ENCODE results near the gene BEAN1. TPM values are rescaled to one million over a fixed set of nuclear protein-coding genes. Genes with fewer than 3 reads are reported as not detected.

Gene BEAN1
- total and polyA plus RNA-seq, 9 of the 15 experiments (the other 6 are each of a cell fraction or from before 2014, with no cell fraction given) = not detected

- TF ChIP-seq, protein P1, sequence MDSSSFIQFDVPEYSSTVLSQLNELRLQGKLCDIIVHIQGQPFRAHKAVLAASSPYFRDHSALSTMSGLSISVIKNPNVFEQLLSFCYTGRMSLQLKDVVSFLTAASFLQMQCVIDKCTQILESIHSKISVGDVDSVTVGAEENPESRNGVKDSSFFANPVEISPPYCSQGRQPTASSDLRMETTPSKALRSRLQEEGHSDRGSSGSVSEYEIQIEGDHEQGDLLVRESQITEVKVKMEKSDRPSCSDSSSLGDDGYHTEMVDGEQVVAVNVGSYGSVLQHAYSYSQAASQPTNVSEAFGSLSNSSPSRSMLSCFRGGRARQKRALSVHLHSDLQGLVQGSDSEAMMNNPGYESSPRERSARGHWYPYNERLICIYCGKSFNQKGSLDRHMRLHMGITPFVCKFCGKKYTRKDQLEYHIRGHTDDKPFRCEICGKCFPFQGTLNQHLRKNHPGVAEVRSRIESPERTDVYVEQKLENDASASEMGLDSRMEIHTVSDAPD (CRISPR knock-in tag; IDR thresholded peaks at IDR 0.05) = 0 out of 2 replicates have a peak, but pooled peaks have one; percentile 39
- TF ChIP-seq CREM (IDR thresholded peaks at IDR 0.05; ENCODE audit: low read depth) = peak; percentile 81
- TF ChIP-seq, protein P2, sequence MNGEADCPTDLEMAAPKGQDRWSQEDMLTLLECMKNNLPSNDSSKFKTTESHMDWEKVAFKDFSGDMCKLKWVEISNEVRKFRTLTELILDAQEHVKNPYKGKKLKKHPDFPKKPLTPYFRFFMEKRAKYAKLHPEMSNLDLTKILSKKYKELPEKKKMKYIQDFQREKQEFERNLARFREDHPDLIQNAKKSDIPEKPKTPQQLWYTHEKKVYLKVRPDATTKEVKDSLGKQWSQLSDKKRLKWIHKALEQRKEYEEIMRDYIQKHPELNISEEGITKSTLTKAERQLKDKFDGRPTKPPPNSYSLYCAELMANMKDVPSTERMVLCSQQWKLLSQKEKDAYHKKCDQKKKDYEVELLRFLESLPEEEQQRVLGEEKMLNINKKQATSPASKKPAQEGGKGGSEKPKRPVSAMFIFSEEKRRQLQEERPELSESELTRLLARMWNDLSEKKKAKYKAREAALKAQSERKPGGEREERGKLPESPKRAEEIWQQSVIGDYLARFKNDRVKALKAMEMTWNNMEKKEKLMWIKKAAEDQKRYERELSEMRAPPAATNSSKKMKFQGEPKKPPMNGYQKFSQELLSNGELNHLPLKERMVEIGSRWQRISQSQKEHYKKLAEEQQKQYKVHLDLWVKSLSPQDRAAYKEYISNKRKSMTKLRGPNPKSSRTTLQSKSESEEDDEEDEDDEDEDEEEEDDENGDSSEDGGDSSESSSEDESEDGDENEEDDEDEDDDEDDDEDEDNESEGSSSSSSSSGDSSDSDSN (IDR thresholded peaks at IDR 0.05; ENCODE audit: borderline replicate concordance in 1 of 2, low read depth in 2 of 2, low read length in 2 of 2) = no peak
- TF ChIP-seq, protein P3, sequence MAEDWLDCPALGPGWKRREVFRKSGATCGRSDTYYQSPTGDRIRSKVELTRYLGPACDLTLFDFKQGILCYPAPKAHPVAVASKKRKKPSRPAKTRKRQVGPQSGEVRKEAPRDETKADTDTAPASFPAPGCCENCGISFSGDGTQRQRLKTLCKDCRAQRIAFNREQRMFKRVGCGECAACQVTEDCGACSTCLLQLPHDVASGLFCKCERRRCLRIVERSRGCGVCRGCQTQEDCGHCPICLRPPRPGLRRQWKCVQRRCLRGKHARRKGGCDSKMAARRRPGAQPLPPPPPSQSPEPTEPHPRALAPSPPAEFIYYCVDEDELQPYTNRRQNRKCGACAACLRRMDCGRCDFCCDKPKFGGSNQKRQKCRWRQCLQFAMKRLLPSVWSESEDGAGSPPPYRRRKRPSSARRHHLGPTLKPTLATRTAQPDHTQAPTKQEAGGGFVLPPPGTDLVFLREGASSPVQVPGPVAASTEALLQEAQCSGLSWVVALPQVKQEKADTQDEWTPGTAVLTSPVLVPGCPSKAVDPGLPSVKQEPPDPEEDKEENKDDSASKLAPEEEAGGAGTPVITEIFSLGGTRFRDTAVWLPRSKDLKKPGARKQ (CRISPR knock-in tag; IDR thresholded peaks at IDR 0.05) = no peak
- 0 out of 2 replicates have a peak, but pooled peaks have one; percentile 10 for TF ChIP-seq BCL6 (CRISPR knock-in tag; IDR thresholded peaks at IDR 0.05)
- no peak for TF ChIP-seq NR3C1 (CRISPR knock-in tag; IDR thresholded peaks at IDR 0.05)
- TF ChIP-seq ZNF586 (CRISPR knock-in tag; conservative IDR thresholded peaks at IDR 0.05) = no peak
- no peak for TF ChIP-seq ZNF584 (CRISPR knock-in tag; IDR thresholded peaks at IDR 0.05; ENCODE audit: low read depth)
- no peak for TF ChIP-seq EZH2 (IDR thresholded peaks at IDR 0.05; ENCODE audit: borderline replicate concordance, low read depth, low read length)
- no peak for TF ChIP-seq C11orf30 (IDR thresholded peaks at IDR 0.05; ENCODE audit: low read depth)
- no peak for TF ChIP-seq MYNN (IDR thresholded peaks at IDR 0.05)
- TF ChIP-seq MYNN (CRISPR knock-in tag; IDR thresholded peaks at IDR 0.05) = no peak
- TF ChIP-seq TSC22D4 (tag; IDR thresholded peaks at IDR 0.05) = no peak
- TF ChIP-seq ESRRA (IDR thresholded peaks at IDR 0.05; ENCODE audit: borderline replicate concordance, low read depth) = peak; percentile 51; the same call in 1 of the 2 replicates
- peak in 1 of 2 experiments; percentile 45; a peak in 1 of 4 replicates for TF ChIP-seq RCOR1 (IDR thresholded peaks at IDR 0.05; ENCODE audit: borderline replicate concordance in 1 of 2, low read depth in 2 of 2, low read length in 2 of 2)
- TF ChIP-seq JUND (IDR thresholded peaks at IDR 0.05; ENCODE audit: borderline replicate concordance, low read depth, low read length) = peak; percentile 33; the same call in 1 of the 2 replicates
- TF ChIP-seq JUND (tag; IDR thresholded peaks at IDR 0.05; ENCODE audit: borderline replicate concordance, low read depth, low read length) = peak; percentile 25; the same call in 1 of the 3 replicates
- TF ChIP-seq DIDO1 (tag; IDR thresholded peaks at IDR 0.05; ENCODE audit: low read depth) = no peak
- TF ChIP-seq ZC3H8 (IDR thresholded peaks at IDR 0.05) = no peak
- peak; percentile 43; the same call in 1 of the 2 replicates for TF ChIP-seq ATF3 (IDR thresholded peaks at IDR 0.05)
- TF ChIP-seq ATF3 (CRISPR knock-in tag; conservative IDR thresholded peaks at IDR 0.05) = no peak
- TF ChIP-seq SIN3B (IDR thresholded peaks at IDR 0.05; ENCODE audit: low read depth) = no peak
- no peak for TF ChIP-seq ASH1L (IDR thresholded peaks at IDR 0.05; ENCODE audit: borderline replicate concordance, low read depth, partially characterized antibody)
Measured at GRCh38 chr16:66525396-66526180, 98.5 kb downstream of the BEAN1 start (continued).

Measured in K562 (cell line).